H54 (cell line): ENCODE results near the gene DNAJB6.

ENCODE experiments used
- DNase-seq: peaks from one replicate; pipeline ENCODE4 v3.0.0; 2011; ENCODE audit warnings: low spot score, mixed read lengths; ENCODE audit not compliant: insufficient read length
- FAIRE-seq: peaks from 3 replicates; lab custom pipeline; 2011; peaks lifted over from hg19 to GRCh38; lab: Jason Lieb, UNC
- POLR2A ChIP-seq: IDR thresholded peaks from 2 replicates; pipeline ENCODE4 v1.6.1; 2011; ENCODE audit warnings: low read depth, mild to moderate bottlenecking, low read length

Gene DNAJB6

GRCh38 chr7:157432957-157433576, 96.3 kb downstream of the DNAJB6 start:
- TF ChIP-seq POLR2A, result no peak
- peak; percentile 65 for DNase-seq
- no peak for FAIRE-seq

DNA sequence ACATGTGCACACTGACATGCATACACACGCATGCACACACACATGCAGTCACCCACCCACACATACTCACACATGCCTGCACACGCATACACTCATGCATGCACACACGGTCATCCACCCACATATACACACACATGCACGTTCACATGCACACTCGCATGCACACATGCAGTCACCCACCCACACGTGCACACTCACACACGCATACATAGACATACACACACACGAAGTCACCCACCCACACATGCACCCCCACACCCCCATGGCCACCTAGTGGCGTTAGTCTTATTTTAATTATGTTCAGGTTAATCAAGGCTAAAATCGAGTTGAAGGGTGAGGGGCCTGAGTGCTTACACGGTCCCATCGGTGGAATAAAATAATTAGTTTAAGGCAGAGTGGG, 96.8 kb downstream of the DNAJB6 start:
- no peak for TF ChIP-seq POLR2A
- FAIRE-seq, result no peak
- DNase-seq, result no peak

DNA sequence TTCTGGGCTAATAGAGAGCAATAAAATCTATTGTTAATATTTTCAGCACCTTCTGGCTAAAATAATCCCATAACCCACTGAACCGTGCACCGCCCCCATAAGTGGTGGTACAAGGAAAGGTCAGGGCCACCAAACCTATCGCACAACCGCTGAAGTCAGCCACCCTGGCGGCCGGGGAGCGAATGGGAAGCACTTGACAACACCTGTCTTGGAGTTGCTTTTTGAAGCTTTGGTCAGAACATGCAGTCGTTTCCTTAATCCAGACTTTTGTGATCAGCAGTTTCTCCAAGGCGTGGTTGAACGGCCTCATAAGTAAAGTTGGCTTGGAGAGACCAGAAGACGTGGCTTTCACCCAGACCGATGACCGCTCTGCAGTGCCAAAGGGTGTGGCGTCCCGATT, 97.4 kb downstream of the DNAJB6 start:
- FAIRE-seq, result no peak
- TF ChIP-seq POLR2A, result no peak
- DNase-seq, result no peak

DNA sequence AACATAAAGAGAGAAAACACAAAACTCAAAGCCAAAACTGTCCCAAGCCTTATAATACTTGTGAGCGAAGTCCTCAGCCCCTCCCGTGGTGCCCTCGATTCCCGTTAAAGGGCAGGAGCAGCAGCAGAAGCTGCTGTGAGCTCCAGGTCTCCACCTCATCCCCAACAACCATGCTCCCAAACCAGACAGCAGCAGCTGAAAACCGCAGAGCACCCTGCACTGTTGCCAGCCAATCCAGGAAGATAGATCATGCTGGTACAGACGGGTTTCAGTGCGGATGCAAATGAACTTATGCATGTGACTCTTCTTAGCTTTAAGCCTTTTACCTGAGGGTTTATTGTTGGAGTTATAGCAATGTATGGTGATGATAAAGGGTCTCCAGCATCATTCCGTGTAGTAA, 97.9 kb downstream of the DNAJB6 start:
- FAIRE-seq (no peak), DNase-seq (no peak)
- no peak for TF ChIP-seq POLR2A

- DNase-seq, result no peak
Observed at GRCh38 chr7:157436076-157436475, 99.3 kb downstream of the DNAJB6 start.

DNA sequence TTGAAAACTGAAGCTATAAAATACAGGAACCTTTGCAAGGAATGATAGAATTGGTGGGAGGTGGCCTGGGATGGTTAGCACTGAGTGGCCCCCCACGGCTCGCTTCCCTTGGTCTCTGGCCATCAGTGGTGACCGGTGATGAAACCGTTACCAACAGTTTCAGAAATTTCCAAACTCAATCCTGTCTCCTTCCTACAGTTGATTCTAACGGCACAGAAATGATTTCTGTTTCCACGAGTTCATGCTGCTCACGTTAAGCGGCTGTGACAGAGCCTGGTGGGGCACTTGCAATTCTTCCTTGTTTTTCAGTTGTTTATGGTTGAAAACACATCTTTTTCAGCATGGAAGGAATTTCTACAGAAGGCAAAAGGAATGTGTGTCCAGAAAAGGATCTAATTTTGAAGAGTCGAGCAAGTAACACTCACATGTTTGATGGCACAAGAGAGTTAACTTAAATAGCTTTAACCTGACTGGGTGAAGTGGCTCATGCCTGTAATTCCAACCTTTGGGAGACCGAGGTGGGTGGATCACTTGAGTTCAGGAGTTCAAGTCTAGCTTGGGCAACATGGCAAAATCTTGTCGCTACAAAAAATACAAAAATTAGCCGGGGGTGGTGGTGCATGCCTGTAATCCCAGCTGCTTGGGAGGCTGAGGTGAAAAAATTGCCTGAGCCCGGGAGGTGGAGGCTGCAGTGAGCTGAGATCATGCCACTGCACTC, 100.1 kb downstream of the DNAJB6 start:
- DNase-seq (no peak), FAIRE-seq (no peak)
- TF ChIP-seq POLR2A, result no peak

More at GRCh38 chr7:157436076-157436475, 99.3 kb downstream of the DNAJB6 start:
- TF ChIP-seq POLR2A, result no peak
- FAIRE-seq, result no peak

DNA sequence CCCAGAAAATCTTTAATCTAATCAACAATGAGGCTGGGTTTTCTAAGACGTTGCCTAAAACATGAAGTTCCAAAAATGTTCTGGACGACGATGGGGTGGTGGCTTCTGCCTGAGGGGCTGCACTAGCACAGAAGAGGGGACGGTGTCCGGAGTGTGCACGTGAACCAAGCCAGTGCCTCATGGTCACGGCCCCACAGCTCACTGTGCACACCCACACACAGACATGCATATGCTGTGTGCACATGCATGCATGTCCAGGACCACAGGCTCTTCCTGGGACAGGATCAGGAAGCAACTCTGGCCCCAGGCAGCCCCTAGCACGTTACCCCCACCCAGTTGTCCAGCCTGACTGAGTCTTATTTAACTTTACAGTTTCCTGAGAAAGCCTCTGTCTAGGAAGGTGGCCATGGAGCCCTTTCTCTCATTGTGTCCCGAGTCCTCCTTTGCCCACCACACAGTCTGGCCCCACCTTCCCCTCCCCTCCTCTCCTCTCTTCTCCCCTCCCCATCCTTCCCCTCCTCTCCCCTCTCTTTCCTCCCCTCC, 100.8 kb downstream of the DNAJB6 start:
- FAIRE-seq, result no peak
- no peak for TF ChIP-seq POLR2A
- no peak for DNase-seq

GRCh38 chr7:157438121-157439025, 101.6 kb downstream of the DNAJB6 start:
- DNase-seq, result no peak
- FAIRE-seq, result no peak
- no peak for TF ChIP-seq POLR2A

GRCh38 chr7:157439149-157439548, 102.3 kb downstream of the DNAJB6 start:
- TF ChIP-seq POLR2A, result no peak
- DNase-seq (no peak), FAIRE-seq (no peak)

- no peak for DNase-seq
- no peak for FAIRE-seq
- no peak for TF ChIP-seq POLR2A
Observed at GRCh38 chr7:157439761-157440160, 103.0 kb downstream of the DNAJB6 start.

DNA sequence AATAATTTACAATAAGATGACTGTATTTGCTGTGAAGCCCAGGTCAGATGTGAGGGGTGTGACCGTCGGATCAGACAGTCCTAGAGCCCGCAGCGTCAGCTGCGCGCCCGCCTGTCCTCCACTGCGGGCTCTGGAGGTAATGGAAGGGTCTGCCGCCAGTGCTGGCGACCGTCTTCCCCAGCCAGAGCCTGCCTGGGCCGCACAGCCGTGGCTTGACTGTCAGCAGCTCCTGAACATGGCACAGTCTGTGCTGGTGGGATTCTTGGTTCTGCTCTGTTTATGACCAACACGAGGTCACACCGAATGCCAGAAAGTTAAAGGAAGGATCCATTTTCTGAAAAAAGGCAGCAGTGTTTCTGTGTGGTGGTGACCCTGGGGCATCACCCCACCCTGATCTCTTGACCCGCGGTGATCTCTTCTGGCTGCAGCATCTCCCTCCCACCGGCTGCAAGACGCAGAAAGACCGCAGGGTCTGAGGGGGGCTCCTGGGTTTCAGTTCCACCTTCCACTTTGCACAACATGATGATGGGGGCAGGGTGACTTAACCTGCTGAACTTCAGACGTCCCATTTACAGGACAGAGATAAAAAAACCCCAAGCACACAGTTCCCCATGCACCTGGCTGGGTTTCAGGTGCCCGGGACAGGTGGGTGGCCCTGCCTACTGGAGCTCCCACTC, 103.7 kb downstream of the DNAJB6 start:
- TF ChIP-seq POLR2A, result no peak
- no peak for FAIRE-seq
- no peak for DNase-seq

DNA sequence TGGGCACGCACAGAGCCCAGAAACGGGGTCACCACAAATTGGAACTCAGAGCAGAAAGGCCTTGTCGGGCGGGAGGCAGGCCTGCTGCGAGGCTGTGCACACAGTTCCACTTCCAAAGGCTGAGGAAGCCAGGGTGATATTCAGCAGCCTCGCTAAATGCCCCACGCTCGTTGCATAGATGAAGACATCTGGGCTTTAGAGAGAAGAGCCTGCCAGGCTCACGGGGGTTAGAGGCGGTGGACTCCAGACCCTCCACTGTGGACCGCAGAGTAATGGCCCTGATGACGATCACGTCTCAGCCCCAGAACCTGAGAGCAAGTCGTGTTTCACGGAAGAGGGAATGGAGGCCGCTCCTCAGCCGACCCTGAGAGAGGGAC, 104.2 kb downstream of the DNAJB6 start:
- FAIRE-seq, result no peak
- no peak for DNase-seq
- TF ChIP-seq POLR2A, result no peak

- no peak for DNase-seq
- no peak for FAIRE-seq
- TF ChIP-seq POLR2A, result no peak
Observed at GRCh38 chr7:157442456-157442855, 105.7 kb downstream of the DNAJB6 start.
